ENCODE measurements around the gene ZKSCAN8. TPM values are rescaled to one million over a fixed set of nuclear protein-coding genes. Genes with fewer than 3 reads are reported as not detected.

Gene ZKSCAN8
- total RNA-seq, 1 experiment from 2014 or later = 25.4 TPM

GRCh38 chr6:28167068-28167467 is 25.4 kb downstream of the ZKSCAN8 start:
- Mint-ChIP-seq H3K27ac (no peak overlapping the region), H3K27me3 (ENCODE audit: low read depth) (peaks cover 64% of the 10 kb centered on the region)
- no CpG with 5 or more reads among the region's 4 CpGs for WGBS (ENCODE audit: extremely low coverage, insufficient read length, low lambda C conversion rate)

More at GRCh38 chr6:28167068-28167467, 25.4 kb downstream of the ZKSCAN8 start:
- H4K5ac ChIP-seq (ENCODE audit: insufficient read length, low read depth, low read length) = no peak overlapping the region
- H3K4me3 Mint-ChIP-seq = no peak overlapping the region
- H3K79me2 ChIP-seq (ENCODE audit: insufficient read depth, low read length) = no peaks in the 10 kb centered on the region
- H3K79me1 ChIP-seq (ENCODE audit: insufficient read depth, low read depth, low read length, poor library complexity, severe bottlenecking) = no peaks in the 10 kb centered on the region
- no peak overlapping the region for H4K8ac ChIP-seq (replicated peaks; ENCODE audit: insufficient read length, low read depth, low read length)
- no peak overlapping the region for H3K18ac ChIP-seq (ENCODE audit: insufficient read length, low read depth, low read length)
- H4K91ac ChIP-seq (ENCODE audit: insufficient read length, low read depth, low read length) = no peak overlapping the region
- no peak overlapping the region for H3K56ac ChIP-seq (ENCODE audit: insufficient read length, low read depth, low read length)
- no peak overlapping the region for H2BK15ac ChIP-seq (ENCODE audit: low read depth, low read length)
- H2BK5ac ChIP-seq (ENCODE audit: insufficient read length, low read length) = no peak overlapping the region
- H3K9ac ChIP-seq (ENCODE audit: extremely low read depth, insufficient read length, low read length) = no peak overlapping the region
- no peak overlapping the region for H2BK20ac ChIP-seq (ENCODE audit: low read depth, low read length, poor library complexity, severe bottlenecking)
- peaks cover 4 to 6% of the 10 kb centered on the region in 2 experiments for H3K4me1 Mint-ChIP-seq
- no peaks in the 10 kb centered on the region; a peak in 1 of 5 replicates for H3K9me3 Mint-ChIP-seq
- H3K36me3 Mint-ChIP-seq (ENCODE audit: insufficient read depth in 1 of 3, low read depth in 3 of 3) = no peaks in the 10 kb centered on the region; a peak in 1 of 7 replicates
- no peak overlapping the region for H3T11ph ChIP-seq (ENCODE audit: low read length)
- no peaks in the 10 kb centered on the region for H4K20me1 ChIP-seq (ENCODE audit: control insufficient read depth, insufficient read depth, insufficient read length)
- no peak overlapping the region for H3K4me2 ChIP-seq (ENCODE audit: insufficient read depth, insufficient read length, low read length)
- H3K4me1 ChIP-seq (ENCODE audit: insufficient read depth, low read length) = no peaks in the 10 kb centered on the region
- no peak for DNase-seq
- no peak overlapping the region for H2BK120ac ChIP-seq (ENCODE audit: low read depth, low read length, poor library complexity, severe bottlenecking)
- no peaks in the 10 kb centered on the region for H3K23me2 ChIP-seq (ENCODE audit: insufficient read length, low read depth, low read length, poor library complexity, severe bottlenecking)
- H3K23ac ChIP-seq (ENCODE audit: insufficient read length, low read depth, low read length) = no peak overlapping the region
- H2AFZ ChIP-seq (ENCODE audit: low read length) = no peak overlapping the region
- no peak overlapping the region for H2BK12ac ChIP-seq (ENCODE audit: insufficient read length, low read depth, low read length)
- H3K4ac ChIP-seq (ENCODE audit: low read depth, low read length) = no peak overlapping the region
- H3K27ac ChIP-seq (ENCODE audit: insufficient read length, low read depth, low read length) = no peak overlapping the region
- TF ChIP-seq CTCF (conservative IDR thresholded peaks at IDR 0.05) = no peak
- no peaks in the 10 kb centered on the region for H3K27me3 ChIP-seq (ENCODE audit: insufficient read depth, low read length)
- no peaks in the 10 kb centered on the region for H3K9me3 ChIP-seq (ENCODE audit: control insufficient read depth, low read depth, low read length)
- no peak overlapping the region for H3K14ac ChIP-seq (ENCODE audit: insufficient read depth, low read length)
- no peak overlapping the region for H2AK5ac ChIP-seq (ENCODE audit: insufficient read length, low read length)
